GM18526 (cell line): ENCODE measurements around the gene RUNX3.

ENCODE experiments used
- POLR2A ChIP-seq: IDR thresholded peaks from 3 replicates; pipeline ENCODE4 v1.6.1; 2011; ENCODE audit not compliant: insufficient read length; ENCODE audit errors: extremely low read depth

Gene RUNX3

GRCh38 chr1:24928689-24929397, 1.2 kb downstream of the RUNX3 start:
- peak; percentile 45 for TF ChIP-seq POLR2A

GRCh38 chr1:24927988-24928688, 1.9 kb downstream of the RUNX3 start:
- TF ChIP-seq POLR2A = no peak

- no peak for TF ChIP-seq POLR2A
These were observed 2.6 kb downstream of the RUNX3 start for GRCh38 chr1:24927473-24927872.

GRCh38 chr1:24926563-24927249, 3.4 kb downstream of the RUNX3 start:
- TF ChIP-seq POLR2A = peak; percentile 8

GRCh38 chr1:24925963-24926362, 4.1 kb downstream of the RUNX3 start:
- no peak for TF ChIP-seq POLR2A

- TF ChIP-seq POLR2A = peak; percentile 19
These were observed 4.8 kb downstream of the RUNX3 start for GRCh38 chr1:24925082-24925779.

- TF ChIP-seq POLR2A = no peak
These were observed 6.5 kb downstream of the RUNX3 start for GRCh38 chr1:24923485-24924113.

GRCh38 chr1:24921938-24922662, 8.0 kb downstream of the RUNX3 start:
- TF ChIP-seq POLR2A = no peak

- no peak for TF ChIP-seq POLR2A
These were observed 8.7 kb downstream of the RUNX3 start for GRCh38 chr1:24921412-24921811.

GRCh38 chr1:24920533-24920925, 9.5 kb downstream of the RUNX3 start:
- no peak for TF ChIP-seq POLR2A

GRCh38 chr1:24919791-24920532, 10.1 kb downstream of the RUNX3 start:
- TF ChIP-seq POLR2A = no peak

- TF ChIP-seq POLR2A = no peak
These were observed 11.0 kb downstream of the RUNX3 start for GRCh38 chr1:24918995-24919605.

GRCh38 chr1:24918370-24918769, 11.7 kb downstream of the RUNX3 start:
- TF ChIP-seq POLR2A = no peak
